GM19372 (cell line): Measurements from ENCODE around the gene MYO5B.

Source experiments
- ATAC-seq: cut with Tn5 transposase; IDR thresholded peaks from one replicate; pipeline ENCODE4 v1.9.1; 2021; ENCODE audit warnings: mild to moderate bottlenecking, low read depth, moderate library complexity; ENCODE audit not compliant: unreplicated experiment

The MYO5B gene

GRCh38 chr18:50190236-50190635 lies 4.7 kb downstream of the MYO5B start:
- no peak for ATAC-seq

- peak; percentile 78 for ATAC-seq
Measured at GRCh38 chr18:50189160-50189559, 5.8 kb downstream of the MYO5B start.

GRCh38 chr18:50188652-50189051 lies 6.3 kb downstream of the MYO5B start:
- no peak for ATAC-seq

- no peak for ATAC-seq
Measured at GRCh38 chr18:50187659-50188058, 7.3 kb downstream of the MYO5B start.

GRCh38 chr18:50186385-50186784 lies 8.6 kb downstream of the MYO5B start:
- ATAC-seq, result no peak

- no peak for ATAC-seq
Measured at GRCh38 chr18:50183556-50183955, 11.4 kb downstream of the MYO5B start.

- no peak for ATAC-seq
Measured at GRCh38 chr18:50182511-50182910, 12.4 kb downstream of the MYO5B start.

- ATAC-seq, result no peak
Measured at GRCh38 chr18:50181590-50181989, 13.4 kb downstream of the MYO5B start.

GRCh38 chr18:50179465-50179864 lies 15.5 kb downstream of the MYO5B start:
- no peak for ATAC-seq

- ATAC-seq, result no peak
Measured at GRCh38 chr18:50177294-50177992, 17.5 kb downstream of the MYO5B start.

GRCh38 chr18:50172367-50172766 lies 22.6 kb downstream of the MYO5B start:
- no peak for ATAC-seq

- no peak for ATAC-seq
Measured at GRCh38 chr18:50171406-50171805, 23.5 kb downstream of the MYO5B start.

- ATAC-seq, result no peak
Measured at GRCh38 chr18:50170004-50170403, 24.9 kb downstream of the MYO5B start.

GRCh38 chr18:50169149-50169548 lies 25.8 kb downstream of the MYO5B start:
- no peak for ATAC-seq

GRCh38 chr18:50167966-50168365 lies 27.0 kb downstream of the MYO5B start:
- no peak for ATAC-seq

- no peak for ATAC-seq
Measured at GRCh38 chr18:50166901-50167300, 28.0 kb downstream of the MYO5B start.

- no peak for ATAC-seq
Measured at GRCh38 chr18:50163505-50163904, 31.4 kb downstream of the MYO5B start.

GRCh38 chr18:50162486-50163304 lies 32.3 kb downstream of the MYO5B start:
- no peak for ATAC-seq

- ATAC-seq, result no peak
Measured at GRCh38 chr18:50161597-50162205, 33.2 kb downstream of the MYO5B start.

GRCh38 chr18:50159654-50160046 lies 35.3 kb downstream of the MYO5B start:
- no peak for ATAC-seq

GRCh38 chr18:50158866-50159653 lies 35.9 kb downstream of the MYO5B start:
- ATAC-seq, result no peak
